Right atrium auricular region (tissue), 2 donors: ENCODE results near the gene RASAL1. TPM values are rescaled to one million over a fixed set of nuclear protein-coding genes. Genes with fewer than 3 reads are reported as not detected.
A peak's percentile ranks its signal among the peaks of the same experiment; 100 is the strongest.

Source experiments
- DNase-seq: peaks from one replicate; pipeline ENCODE4 v3.0.0-alpha.2; 2019; ENCODE audit warnings: low spot score
- H3K27ac ChIP-seq, 2 donors: fragments of 200-600 bp; sonication (generic); 1 replicate in 1 of 2; 2 replicates in 1 of 2; pipeline ENCODE4 v1.5.1; 2016 to 2019
- H3K27me3 ChIP-seq, 2 donors: fragments of 200-600 bp; sonication (generic); one replicate each; pipeline versions ENCODE4 v1.5.1 to v1.6.0; 2017 to 2019
- H3K36me3 ChIP-seq: fragments of 200-600 bp; sonication (generic); one replicate; pipeline ENCODE4 v1.5.1; 2016
- H3K4me1 ChIP-seq, 2 donors: fragments of 200-600 bp; sonication (generic); one replicate each; pipeline versions ENCODE4 v1.5.1 to v1.6.0; 2017 to 2019
- H3K4me3 ChIP-seq, 2 donors: fragments of 200-600 bp; sonication (generic); 1 replicate in 1 of 2; 2 replicates in 1 of 2; pipeline ENCODE4 v1.5.1; 2017 to 2019; ENCODE audit warnings: mild to moderate bottlenecking in 1 of 2, moderate library complexity in 1 of 2
- H3K9me3 ChIP-seq, 2 donors: fragments of 200-600 bp; sonication (generic); one replicate each; pipeline ENCODE4 v1.5.1; 2019
- total RNA-seq, 2 donors: library from RNA; depleted of rRNA; stranded (reverse); fragments of >200 nt; gene quantifications; one replicate each; pipeline ENCODE4 v1.1.0, GENCODE V29; 2016
- TF ChIP-seq, protein P1 (sequence below), 2 donors: fragments of 200-600 bp; sonication (generic); IDR thresholded peaks; one replicate each; pipeline ENCODE4 v1.5.1; 2019; ENCODE audit warnings: antibody characterized with exemption in 2 of 2

RASAL1 gene
- total RNA-seq, 2 donors from 2014 or later, result not detected

GRCh38 chr12:113154351-113154973, 18.9 kb upstream of the RASAL1 start:
- peaks cover 7 to 15% of the 10 kb centered on the region in 2 donors for H3K27me3 ChIP-seq

GRCh38 chr12:113152835-113153814, 17.6 kb upstream of the RASAL1 start:
- H3K27me3 ChIP-seq, result peaks cover 7 to 15% of the 10 kb centered on the region in 2 donors
- peak overlapping the region in 1 of 2 donors; percentile 46 for H3K4me3 ChIP-seq
- H3K4me1 ChIP-seq, result peaks cover 0 to 33% of the 10 kb centered on the region in 2 donors
- no peaks in the 10 kb centered on the region for H3K9me3 ChIP-seq
- no peak overlapping the region for H3K27ac ChIP-seq
- DNase-seq, result peak; percentile 62
- peaks cover 4% of the 10 kb centered on the region for H3K36me3 ChIP-seq
- TF ChIP-seq, protein P1, sequence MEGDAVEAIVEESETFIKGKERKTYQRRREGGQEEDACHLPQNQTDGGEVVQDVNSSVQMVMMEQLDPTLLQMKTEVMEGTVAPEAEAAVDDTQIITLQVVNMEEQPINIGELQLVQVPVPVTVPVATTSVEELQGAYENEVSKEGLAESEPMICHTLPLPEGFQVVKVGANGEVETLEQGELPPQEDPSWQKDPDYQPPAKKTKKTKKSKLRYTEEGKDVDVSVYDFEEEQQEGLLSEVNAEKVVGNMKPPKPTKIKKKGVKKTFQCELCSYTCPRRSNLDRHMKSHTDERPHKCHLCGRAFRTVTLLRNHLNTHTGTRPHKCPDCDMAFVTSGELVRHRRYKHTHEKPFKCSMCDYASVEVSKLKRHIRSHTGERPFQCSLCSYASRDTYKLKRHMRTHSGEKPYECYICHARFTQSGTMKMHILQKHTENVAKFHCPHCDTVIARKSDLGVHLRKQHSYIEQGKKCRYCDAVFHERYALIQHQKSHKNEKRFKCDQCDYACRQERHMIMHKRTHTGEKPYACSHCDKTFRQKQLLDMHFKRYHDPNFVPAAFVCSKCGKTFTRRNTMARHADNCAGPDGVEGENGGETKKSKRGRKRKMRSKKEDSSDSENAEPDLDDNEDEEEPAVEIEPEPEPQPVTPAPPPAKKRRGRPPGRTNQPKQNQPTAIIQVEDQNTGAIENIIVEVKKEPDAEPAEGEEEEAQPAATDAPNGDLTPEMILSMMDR (IDR thresholded peaks at IDR 0.05), result peak in 1 of 2 donors; percentile 64

More at GRCh38 chr12:113154351-113154973, 18.9 kb upstream of the RASAL1 start:
- H3K4me3 ChIP-seq, result peak overlapping the region in 1 of 2 donors; percentile 31
- H3K4me1 ChIP-seq, result peaks cover 0 to 30% of the 10 kb centered on the region in 2 donors
- TF ChIP-seq, protein P1 (IDR thresholded peaks at IDR 0.05), result no peak
- no peaks in the 10 kb centered on the region for H3K9me3 ChIP-seq
- peaks cover 17% of the 10 kb centered on the region for H3K36me3 ChIP-seq
- no peak for DNase-seq
- no peak overlapping the region for H3K27ac ChIP-seq

DNA sequence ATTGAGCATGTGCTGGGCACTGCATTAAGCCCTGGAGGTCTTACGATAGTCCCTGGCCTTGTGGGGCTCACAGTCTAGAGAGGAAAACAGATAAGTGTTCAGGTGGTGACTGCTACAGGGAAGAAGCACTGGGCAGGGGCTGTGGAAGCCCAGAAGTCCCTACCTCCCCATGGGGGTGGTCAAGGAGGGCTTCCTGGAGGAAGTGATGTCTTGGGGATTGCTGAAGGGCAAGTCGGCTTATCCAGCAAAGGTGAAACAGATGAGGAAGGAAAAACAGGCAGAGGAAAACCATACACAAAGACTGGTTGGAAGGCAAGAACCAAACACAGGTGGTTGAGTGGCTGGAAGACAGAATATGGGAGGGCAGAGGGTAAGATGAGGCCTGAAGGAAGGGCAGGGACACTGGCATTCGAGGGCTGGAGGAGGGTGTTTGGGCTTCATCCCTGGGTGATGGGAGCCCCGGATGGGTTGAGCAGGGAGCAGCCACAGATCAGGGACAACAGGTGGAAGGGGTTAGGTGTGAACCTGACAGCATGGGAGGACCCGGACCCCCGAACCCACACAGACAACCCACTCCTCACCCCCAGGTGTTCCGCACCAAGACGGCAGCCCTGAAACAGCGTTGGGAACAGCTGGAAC, 16.8 kb upstream of the RASAL1 start:
- TF ChIP-seq, protein P1 (IDR thresholded peaks at IDR 0.05), result no peak
- DNase-seq, result no peak

GRCh38 chr12:113151655-113152054, 16.1 kb upstream of the RASAL1 start:
- TF ChIP-seq, protein P1 (IDR thresholded peaks at IDR 0.05), result no peak
- no peak overlapping the region for H3K27ac ChIP-seq
- H3K4me3 ChIP-seq, result no peak overlapping the region
- no peaks in the 10 kb centered on the region for H3K36me3 ChIP-seq
- H3K9me3 ChIP-seq, result no peaks in the 10 kb centered on the region
- peaks cover 7 to 15% of the 10 kb centered on the region in 2 donors for H3K27me3 ChIP-seq
- no peak for DNase-seq
- H3K4me1 ChIP-seq, result peaks cover 0 to 33% of the 10 kb centered on the region in 2 donors

More for the DNA sequence above, 16.8 kb upstream of the RASAL1 start:
- Histone ChIP-seq H3K4me1 (peaks cover 0 to 33% of the 10 kb centered on the region in 2 donors), H3K4me3 (peak overlapping the region in 1 of 2 donors; percentile 46), H3K27ac (no peak overlapping the region), H3K36me3 (no peaks in the 10 kb centered on the region), H3K27me3 (peaks cover 7 to 15% of the 10 kb centered on the region in 2 donors), H3K9me3 (no peaks in the 10 kb centered on the region)

- Histone ChIP-seq H3K9me3 (no peaks in the 10 kb centered on the region), H3K27me3 (peaks cover 5% of the 10 kb centered on the region in 2 donors), H3K27ac (no peak within 1 kb of the TSS), H3K36me3 (no peaks in the 10 kb centered on the region), H3K4me3 (no peak within 1 kb of the TSS), H3K4me1 (peaks cover 0 to 28% of the 10 kb centered on the region in 2 donors)
- TF ChIP-seq, protein P1 (IDR thresholded peaks at IDR 0.05), result no peak
- DNase-seq, result peak; percentile 70
Measured at GRCh38 chr12:113149361-113150150, 14.0 kb upstream of the RASAL1 start, which contains the start of gene CFAP73. TSS of gene CFAP73 (plus strand) at chr12:113149724. CDS start at chr12:113149858, 134 bp downstream.
